A549 (cell line): ENCODE measurements around the gene FUS. TPM values are rescaled to one million over a fixed set of nuclear protein-coding genes. Genes with fewer than 3 reads are reported as not detected.

ENCODE experiments used
- ATAC-seq, 2 experiments: fragments of 200-7000 bp in 1 of 2; fragments of >200 bp in 1 of 2; cut with Nextera tagmentation in 1 of 2; cut with Tn5 transposase in 1 of 2; 3 replicates each; pipeline versions ENCODE4 v1.8.0 to v1.9.1; 2018 to 2020; ENCODE audit warnings: mild to moderate bottlenecking in 1 of 2, moderate library complexity in 1 of 2
- CTCF ChIA-PET: fragments of 300-600 bp; sonication (Branson Sonifier 250); formaldehyde crosslinking; extraction: SDS; loops from one replicate; lab custom pipeline; 2021; ENCODE audit warnings: antibody characterized with exemption, inconsistent platforms; lab: Yijun Ruan, JAX
- POLR2A ChIA-PET: fragments of 350-600 bp; formaldehyde crosslinking; extraction: SDS; loops from one replicate; lab custom pipeline; 2021; ENCODE audit warnings: antibody characterized with exemption, inconsistent platforms; lab: Yijun Ruan, JAX
- DNase-seq, 2 experiments: peaks; one replicate each; pipeline versions ENCODE4 v3.0.0 to v3.0.0-alpha.2; 2011 to 2016; ENCODE audit warnings: low read depth in 1 of 2, low spot score in 1 of 2
- FAIRE-seq: peaks from 2 replicates; lab custom pipeline; 2011; peaks lifted over from hg19 to GRCh38; lab: Jason Lieb, UNC
- H3K27ac ChIP-seq, 2 experiments: fragments of >200 bp; sonication (Bioruptor Twin); formaldehyde crosslinking; 3 replicates each; pipeline ENCODE4 v1.5.1; 2016 to 2017
- H3K4me1 ChIP-seq: fragments of >200 bp; sonication (Bioruptor Twin); formaldehyde crosslinking; 3 replicates; pipeline ENCODE4 v1.6.1; 2016
- H3K4me2 ChIP-seq: fragments of >200 bp; sonication (Bioruptor Twin); formaldehyde crosslinking; 3 replicates; pipeline ENCODE4 v1.6.1; 2016
- H3K4me3 ChIP-seq: fragments of >200 bp; sonication (Bioruptor Twin); formaldehyde crosslinking; 3 replicates; pipeline ENCODE4 v1.5.1; 2016
- H3K9me3 ChIP-seq: fragments of >200 bp; sonication (Bioruptor Twin); formaldehyde crosslinking; 3 replicates; pipeline ENCODE4 v1.6.1; 2016
- BHLHE40 ChIP-seq: IDR thresholded peaks from 2 replicates; pipeline ENCODE4 v1.6.1; 2012; ENCODE audit warnings: low read depth, low read length, inconsistent platforms
- CEBPB ChIP-seq, 2 experiments: fragments of >200 bp in 1 of 2; sonication (Bioruptor Twin) in 1 of 2; formaldehyde crosslinking in 1 of 2; IDR thresholded peaks; 2 replicates each; pipeline ENCODE4 v1.6.1; 2012 to 2016
- CHD2 ChIP-seq: fragments of 150-350 bp; IDR thresholded peaks from 2 replicates; pipeline ENCODE4 v1.6.1; 2014; ENCODE audit warnings: low read length; ENCODE audit not compliant: partially characterized antibody
- CHD4 ChIP-seq: fragments of 200-600 bp; sonication (generic); IDR thresholded peaks from 2 replicates; pipeline ENCODE4 v1.6.1; 2016; ENCODE audit warnings: antibody characterized with exemption, mild to moderate bottlenecking, borderline replicate concordance
- FOSB ChIP-seq: fragments of 250-450 bp; sonication (Bioruptor Pico); IDR thresholded peaks from 2 replicates; pipeline ENCODE4 v1.5.0; 2020; ENCODE audit warnings: mild to moderate bottlenecking, moderate library complexity
- FOXS1 ChIP-seq: fragments of 250-450 bp; sonication (Bioruptor Pico); IDR thresholded peaks from 2 replicates; pipeline ENCODE4 v1.5.0; 2020; ENCODE audit warnings: mild to moderate bottlenecking, moderate library complexity
- HES2 ChIP-seq: fragments of >200 bp; sonication (Bioruptor Twin); formaldehyde crosslinking; IDR thresholded peaks from 2 replicates; pipeline ENCODE4 v1.6.1; 2016
- HEYL ChIP-seq: fragments of 250-450 bp; sonication (Bioruptor Pico); IDR thresholded peaks from 2 replicates; pipeline ENCODE4 v1.8.0; 2021; ENCODE audit warnings: mild to moderate bottlenecking, moderate library complexity
- JUN ChIP-seq, 2 experiments: fragments of >200 bp; sonication (Bioruptor Twin); formaldehyde crosslinking; IDR thresholded peaks; 2 replicates in 1 of 2; 3 replicates in 1 of 2; pipeline ENCODE4 v1.6.1; 2016 to 2017
- MAZ ChIP-seq: fragments of 150-350 bp; IDR thresholded peaks from 2 replicates; pipeline ENCODE4 v1.6.1; 2014; ENCODE audit warnings: antibody characterized with exemption, low read depth, low read length, borderline replicate concordance
- MYC ChIP-seq: IDR thresholded peaks from 2 replicates; pipeline ENCODE4 v1.6.1; 2012; ENCODE audit warnings: mild to moderate bottlenecking, inconsistent platforms, low read length, improper control_type of control experiment, borderline replicate concordance
- NPAS2 ChIP-seq: fragments of 250-450 bp; sonication (Bioruptor Pico); IDR thresholded peaks from 2 replicates; pipeline ENCODE4 v1.8.0; 2022; ENCODE audit warnings: mild to moderate bottlenecking, moderate library complexity, borderline replicate concordance
- POLR2A ChIP-seq: IDR thresholded peaks from 2 replicates; pipeline ENCODE4 v1.6.1; 2012; ENCODE audit warnings: mild to moderate bottlenecking, low read length
- SREBF2 ChIP-seq: fragments of 450-650 bp; IDR thresholded peaks from 2 replicates; pipeline ENCODE4 v1.6.1; 2014; ENCODE audit warnings: mild to moderate bottlenecking, moderate library complexity
- USF2 ChIP-seq: fragments of 450-650 bp; IDR thresholded peaks from 2 replicates; pipeline ENCODE4 v1.6.1; 2014; ENCODE audit warnings: antibody characterized with exemption
- WGBS: methylation state at CpG from one replicate; pipeline ENCODE4 v1.1.6; 2017; ENCODE audit errors: missing lambda C conversion rate; 5-methylcytosine and 5-hydroxymethylcytosine counted together
- polyA plus RNA-seq, 4 experiments: library from polyadenylated mRNA; depleted of rRNA in 3 of 4; stranded (reverse); fragments of >200 nt; fragmentation: RNase III in 1 of 4; extraction: RNeasy Plus Mini Kit Qiagen cat#74134 plus additional on column Dnase treatment in 1 of 4; gene quantifications; 2 replicates in 3 of 4; 3 replicates in 1 of 4; pipeline ENCODE4 v1.2.3, GENCODE V29; 2011 to 2017
- TF ChIP-seq, protein P1 (sequence below): IDR thresholded peaks from 2 replicates; pipeline ENCODE4 v1.6.1; 2012
- TF ChIP-seq, protein P2 (sequence below): fragments of 250-450 bp; sonication (Bioruptor Pico); IDR thresholded peaks from 2 replicates; pipeline ENCODE4 v1.5.0; 2021; ENCODE audit warnings: mild to moderate bottlenecking, moderate library complexity, borderline replicate concordance
- TF ChIP-seq, protein P3 (sequence below): fragments of 200-600 bp; sonication (generic); IDR thresholded peaks from 2 replicates; pipeline ENCODE4 v1.6.1; 2016; ENCODE audit warnings: antibody characterized with exemption, mild to moderate bottlenecking, moderate library complexity
- TF ChIP-seq, protein P4 (sequence below): fragments of >200 bp; sonication (Bioruptor Twin); formaldehyde crosslinking; IDR thresholded peaks from 3 replicates; pipeline ENCODE4 v1.6.1; 2016
- TF ChIP-seq, protein P5 (sequence below): fragments of >200 bp; sonication (Bioruptor Twin); formaldehyde crosslinking; IDR thresholded peaks from 3 replicates; pipeline ENCODE4 v1.5.1; 2016

Gene FUS
- polyA plus RNA-seq, 2 of the 4 experiments (the other 2 are of a cell fraction) = 224 to 740 TPM

GRCh38 chr16:31229501-31229900 lies 49.6 kb downstream of the FUS start:
- H3K4me3 ChIP-seq = no peak overlapping the region
- no peak for FAIRE-seq
- 66% methylated on average over 10 of the region's 10 CpGs for WGBS
- H3K4me1 ChIP-seq = no peaks in the 10 kb centered on the region
- no peaks in the 10 kb centered on the region for H3K9me3 ChIP-seq
- no peak for ATAC-seq
- DNase-seq = no peak
- H3K27ac ChIP-seq = no peak overlapping the region
- no peak overlapping the region for H3K4me2 ChIP-seq
- TF ChIP-seq MAZ (no peak), JUN (IDR thresholded peaks at IDR 0.05) (no peak), HEYL (CRISPR knock-in tag) (no peak), FOXS1 (CRISPR knock-in tag) (no peak), MYC (no peak)
- TF ChIP-seq, protein P1, sequence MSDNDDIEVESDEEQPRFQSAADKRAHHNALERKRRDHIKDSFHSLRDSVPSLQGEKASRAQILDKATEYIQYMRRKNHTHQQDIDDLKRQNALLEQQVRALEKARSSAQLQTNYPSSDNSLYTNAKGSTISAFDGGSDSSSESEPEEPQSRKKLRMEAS = no peak
- TF ChIP-seq, protein P2, sequence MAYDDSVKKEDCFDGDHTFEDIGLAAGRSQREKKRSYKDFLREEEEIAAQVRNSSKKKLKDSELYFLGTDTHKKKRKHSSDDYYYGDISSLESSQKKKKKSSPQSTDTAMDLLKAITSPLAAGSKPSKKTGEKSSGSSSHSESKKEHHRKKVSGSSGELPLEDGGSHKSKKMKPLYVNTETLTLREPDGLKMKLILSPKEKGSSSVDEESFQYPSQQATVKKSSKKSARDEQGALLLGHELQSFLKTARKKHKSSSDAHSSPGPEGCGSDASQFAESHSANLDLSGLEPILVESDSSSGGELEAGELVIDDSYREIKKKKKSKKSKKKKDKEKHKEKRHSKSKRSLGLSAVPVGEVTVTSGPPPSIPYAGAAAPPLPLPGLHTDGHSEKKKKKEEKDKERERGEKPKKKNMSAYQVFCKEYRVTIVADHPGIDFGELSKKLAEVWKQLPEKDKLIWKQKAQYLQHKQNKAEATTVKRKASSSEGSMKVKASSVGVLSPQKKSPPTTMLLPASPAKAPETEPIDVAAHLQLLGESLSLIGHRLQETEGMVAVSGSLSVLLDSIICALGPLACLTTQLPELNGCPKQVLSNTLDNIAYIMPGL (CRISPR knock-in tag) = no peak
- POLR2A ChIA-PET = no interaction called here
- CTCF ChIA-PET = no interaction called here

- POLR2A ChIA-PET = no interaction called here
- TF ChIP-seq, protein P3, sequence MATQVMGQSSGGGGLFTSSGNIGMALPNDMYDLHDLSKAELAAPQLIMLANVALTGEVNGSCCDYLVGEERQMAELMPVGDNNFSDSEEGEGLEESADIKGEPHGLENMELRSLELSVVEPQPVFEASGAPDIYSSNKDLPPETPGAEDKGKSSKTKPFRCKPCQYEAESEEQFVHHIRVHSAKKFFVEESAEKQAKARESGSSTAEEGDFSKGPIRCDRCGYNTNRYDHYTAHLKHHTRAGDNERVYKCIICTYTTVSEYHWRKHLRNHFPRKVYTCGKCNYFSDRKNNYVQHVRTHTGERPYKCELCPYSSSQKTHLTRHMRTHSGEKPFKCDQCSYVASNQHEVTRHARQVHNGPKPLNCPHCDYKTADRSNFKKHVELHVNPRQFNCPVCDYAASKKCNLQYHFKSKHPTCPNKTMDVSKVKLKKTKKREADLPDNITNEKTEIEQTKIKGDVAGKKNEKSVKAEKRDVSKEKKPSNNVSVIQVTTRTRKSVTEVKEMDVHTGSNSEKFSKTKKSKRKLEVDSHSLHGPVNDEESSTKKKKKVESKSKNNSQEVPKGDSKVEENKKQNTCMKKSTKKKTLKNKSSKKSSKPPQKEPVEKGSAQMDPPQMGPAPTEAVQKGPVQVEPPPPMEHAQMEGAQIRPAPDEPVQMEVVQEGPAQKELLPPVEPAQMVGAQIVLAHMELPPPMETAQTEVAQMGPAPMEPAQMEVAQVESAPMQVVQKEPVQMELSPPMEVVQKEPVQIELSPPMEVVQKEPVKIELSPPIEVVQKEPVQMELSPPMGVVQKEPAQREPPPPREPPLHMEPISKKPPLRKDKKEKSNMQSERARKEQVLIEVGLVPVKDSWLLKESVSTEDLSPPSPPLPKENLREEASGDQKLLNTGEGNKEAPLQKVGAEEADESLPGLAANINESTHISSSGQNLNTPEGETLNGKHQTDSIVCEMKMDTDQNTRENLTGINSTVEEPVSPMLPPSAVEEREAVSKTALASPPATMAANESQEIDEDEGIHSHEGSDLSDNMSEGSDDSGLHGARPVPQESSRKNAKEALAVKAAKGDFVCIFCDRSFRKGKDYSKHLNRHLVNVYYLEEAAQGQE = no peak
- no peak for TF ChIP-seq POLR2A
- no peak for TF ChIP-seq FOSB (CRISPR knock-in tag)
- no peak for TF ChIP-seq NPAS2 (CRISPR knock-in tag)
- TF ChIP-seq, protein P4, sequence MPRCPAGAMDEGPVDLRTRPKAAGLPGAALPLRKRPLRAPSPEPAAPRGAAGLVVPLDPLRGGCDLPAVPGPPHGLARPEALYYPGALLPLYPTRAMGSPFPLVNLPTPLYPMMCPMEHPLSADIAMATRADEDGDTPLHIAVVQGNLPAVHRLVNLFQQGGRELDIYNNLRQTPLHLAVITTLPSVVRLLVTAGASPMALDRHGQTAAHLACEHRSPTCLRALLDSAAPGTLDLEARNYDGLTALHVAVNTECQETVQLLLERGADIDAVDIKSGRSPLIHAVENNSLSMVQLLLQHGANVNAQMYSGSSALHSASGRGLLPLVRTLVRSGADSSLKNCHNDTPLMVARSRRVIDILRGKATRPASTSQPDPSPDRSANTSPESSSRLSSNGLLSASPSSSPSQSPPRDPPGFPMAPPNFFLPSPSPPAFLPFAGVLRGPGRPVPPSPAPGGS = no peak
- no peak for TF ChIP-seq BHLHE40
- TF ChIP-seq, protein P5, sequence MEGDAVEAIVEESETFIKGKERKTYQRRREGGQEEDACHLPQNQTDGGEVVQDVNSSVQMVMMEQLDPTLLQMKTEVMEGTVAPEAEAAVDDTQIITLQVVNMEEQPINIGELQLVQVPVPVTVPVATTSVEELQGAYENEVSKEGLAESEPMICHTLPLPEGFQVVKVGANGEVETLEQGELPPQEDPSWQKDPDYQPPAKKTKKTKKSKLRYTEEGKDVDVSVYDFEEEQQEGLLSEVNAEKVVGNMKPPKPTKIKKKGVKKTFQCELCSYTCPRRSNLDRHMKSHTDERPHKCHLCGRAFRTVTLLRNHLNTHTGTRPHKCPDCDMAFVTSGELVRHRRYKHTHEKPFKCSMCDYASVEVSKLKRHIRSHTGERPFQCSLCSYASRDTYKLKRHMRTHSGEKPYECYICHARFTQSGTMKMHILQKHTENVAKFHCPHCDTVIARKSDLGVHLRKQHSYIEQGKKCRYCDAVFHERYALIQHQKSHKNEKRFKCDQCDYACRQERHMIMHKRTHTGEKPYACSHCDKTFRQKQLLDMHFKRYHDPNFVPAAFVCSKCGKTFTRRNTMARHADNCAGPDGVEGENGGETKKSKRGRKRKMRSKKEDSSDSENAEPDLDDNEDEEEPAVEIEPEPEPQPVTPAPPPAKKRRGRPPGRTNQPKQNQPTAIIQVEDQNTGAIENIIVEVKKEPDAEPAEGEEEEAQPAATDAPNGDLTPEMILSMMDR = no peak
- TF ChIP-seq USF2 = no peak
- TF ChIP-seq CHD4 = no peak
- no peak for TF ChIP-seq CEBPB (IDR thresholded peaks at IDR 0.05)
- no peak for TF ChIP-seq HES2
- no peak for TF ChIP-seq SREBF2
- TF ChIP-seq CHD2 = no peak
- H3K4me3 ChIP-seq = no peak overlapping the region
- no peaks in the 10 kb centered on the region for H3K4me1 ChIP-seq
- H3K9me3 ChIP-seq = no peaks in the 10 kb centered on the region
- WGBS = 80% methylated on average over 4 of the region's 4 CpGs
- DNase-seq = no peak
- ATAC-seq = no peak
- no peak for FAIRE-seq
- CTCF ChIA-PET = interaction anchor here (1.2 kb wide), 1 partner anchor 11 kb away, joined by 3 read pairs; no protein-coding TSS in a partner anchor
- H3K4me2 ChIP-seq = no peak overlapping the region
- no peak overlapping the region for H3K27ac ChIP-seq
These were observed 58.1 kb downstream of the FUS start for GRCh38 chr16:31238041-31238440.
